GM18909 (cell line): ENCODE results near the gene ARAP1.

ENCODE experiments used
- ATAC-seq: cut with Tn5 transposase; IDR thresholded peaks from one replicate; pipeline ENCODE4 v1.9.1; 2021; ENCODE audit warnings: mild to moderate bottlenecking; ENCODE audit not compliant: unreplicated experiment, poor library complexity

Gene ARAP1

DNA sequence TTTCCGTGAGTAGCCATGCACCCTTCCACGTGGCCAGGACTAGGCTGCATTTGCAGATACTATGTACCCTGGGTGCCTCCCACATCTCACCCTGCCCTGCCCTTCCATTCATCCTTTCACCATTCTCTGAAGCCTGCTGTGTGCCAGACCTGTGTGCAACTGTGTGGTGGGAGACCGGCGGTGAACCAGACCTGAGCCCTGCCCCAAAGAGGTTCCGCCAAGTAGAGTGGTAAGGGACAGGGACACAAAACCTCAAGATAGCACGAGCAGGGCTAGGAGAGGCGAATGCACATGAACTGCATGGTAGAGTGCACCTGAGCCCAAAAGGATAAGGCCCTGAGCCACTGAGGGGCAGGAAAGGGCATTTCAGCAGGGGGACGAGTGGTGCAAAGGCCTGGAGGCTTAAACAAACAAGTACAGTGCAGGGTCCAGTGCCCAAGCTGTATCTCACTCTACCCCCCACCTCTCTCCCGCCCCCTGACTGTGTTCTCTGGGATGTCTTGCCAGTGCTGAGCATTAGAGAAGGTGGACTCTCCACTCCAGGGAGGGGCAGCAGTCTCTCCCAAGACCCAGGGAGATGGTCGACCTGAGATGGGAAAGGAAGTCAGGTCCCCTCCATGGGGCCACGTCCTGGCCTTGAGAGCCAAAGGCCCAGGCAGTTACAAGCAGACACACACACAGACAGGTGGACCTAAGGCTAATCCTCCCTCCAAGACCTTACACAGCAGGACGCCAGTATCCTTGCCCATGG, 14.1 kb upstream of the ARAP1 start:
- ATAC-seq = no peak

DNA sequence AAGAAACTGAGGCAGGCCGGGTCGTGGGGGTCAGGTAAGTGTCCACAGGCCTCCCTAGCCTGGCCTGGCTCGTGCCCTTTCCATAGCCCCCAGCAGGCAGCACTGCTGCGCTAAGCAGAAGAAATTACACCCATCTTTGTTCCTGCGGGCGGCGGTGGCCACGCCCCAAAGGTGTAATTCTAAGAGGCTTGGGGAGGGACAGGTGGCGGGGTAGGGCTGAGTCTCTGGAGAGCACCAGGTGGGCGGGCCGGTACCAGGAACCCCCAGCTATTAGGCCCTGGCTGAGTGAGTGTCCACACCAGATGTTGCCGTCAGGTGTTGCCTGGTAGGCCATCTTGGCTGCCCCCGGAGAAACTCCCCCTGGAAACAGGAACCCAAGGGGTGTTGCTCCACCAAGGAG, 12.3 kb upstream of the ARAP1 start:
- no peak for ATAC-seq

DNA sequence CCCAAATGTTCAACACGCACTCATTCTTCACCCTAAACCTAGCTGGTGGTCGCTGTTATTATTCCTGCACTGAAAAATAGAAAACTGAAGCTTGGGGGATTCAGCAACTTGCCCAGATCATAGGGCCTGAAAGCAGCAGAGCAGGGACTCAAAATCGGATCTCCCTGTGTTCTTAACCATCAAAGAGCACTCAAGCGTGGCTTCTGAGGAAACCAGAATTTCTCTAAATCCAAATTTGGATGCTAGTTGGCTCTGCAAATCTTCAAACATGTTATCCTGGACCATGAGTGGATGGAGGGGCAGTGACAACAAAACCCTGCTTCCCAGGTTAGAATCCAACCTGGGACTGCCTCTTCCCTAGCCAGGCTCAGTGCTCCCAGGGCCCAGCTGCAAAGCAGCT, 11.6 kb upstream of the ARAP1 start:
- no peak for ATAC-seq

DNA sequence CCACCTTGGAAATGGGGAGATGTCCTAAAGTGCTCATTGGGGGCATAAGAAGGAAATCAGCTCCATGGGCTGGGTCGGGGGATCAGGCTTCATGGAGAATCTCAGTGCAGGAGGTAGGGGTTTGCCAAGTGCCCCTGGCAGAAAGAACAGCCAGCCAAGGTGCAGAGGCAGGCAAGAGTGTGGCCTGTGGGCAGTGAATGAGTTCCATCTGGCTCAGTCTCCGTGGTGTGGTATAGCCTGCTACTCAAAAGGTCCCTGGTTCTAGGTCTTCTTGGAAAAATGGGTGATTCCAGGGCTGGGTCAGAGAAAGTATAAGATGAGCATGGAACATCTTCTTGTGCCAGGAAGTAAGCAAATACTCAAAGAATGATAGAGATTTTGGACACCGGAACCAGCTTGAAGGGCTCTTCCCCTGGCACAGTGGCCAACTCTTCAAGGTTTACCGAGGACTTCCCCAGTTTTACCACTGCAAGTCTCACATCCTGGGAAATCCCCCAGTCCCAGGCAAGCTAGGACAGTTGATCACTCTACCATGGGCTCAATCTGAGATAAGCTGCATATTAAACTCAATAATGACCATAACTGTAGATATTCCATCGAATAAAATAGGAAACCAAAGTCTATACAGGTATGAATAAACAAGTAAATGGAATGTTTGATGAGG, 10.6 kb upstream of the ARAP1 start:
- no peak for ATAC-seq

DNA sequence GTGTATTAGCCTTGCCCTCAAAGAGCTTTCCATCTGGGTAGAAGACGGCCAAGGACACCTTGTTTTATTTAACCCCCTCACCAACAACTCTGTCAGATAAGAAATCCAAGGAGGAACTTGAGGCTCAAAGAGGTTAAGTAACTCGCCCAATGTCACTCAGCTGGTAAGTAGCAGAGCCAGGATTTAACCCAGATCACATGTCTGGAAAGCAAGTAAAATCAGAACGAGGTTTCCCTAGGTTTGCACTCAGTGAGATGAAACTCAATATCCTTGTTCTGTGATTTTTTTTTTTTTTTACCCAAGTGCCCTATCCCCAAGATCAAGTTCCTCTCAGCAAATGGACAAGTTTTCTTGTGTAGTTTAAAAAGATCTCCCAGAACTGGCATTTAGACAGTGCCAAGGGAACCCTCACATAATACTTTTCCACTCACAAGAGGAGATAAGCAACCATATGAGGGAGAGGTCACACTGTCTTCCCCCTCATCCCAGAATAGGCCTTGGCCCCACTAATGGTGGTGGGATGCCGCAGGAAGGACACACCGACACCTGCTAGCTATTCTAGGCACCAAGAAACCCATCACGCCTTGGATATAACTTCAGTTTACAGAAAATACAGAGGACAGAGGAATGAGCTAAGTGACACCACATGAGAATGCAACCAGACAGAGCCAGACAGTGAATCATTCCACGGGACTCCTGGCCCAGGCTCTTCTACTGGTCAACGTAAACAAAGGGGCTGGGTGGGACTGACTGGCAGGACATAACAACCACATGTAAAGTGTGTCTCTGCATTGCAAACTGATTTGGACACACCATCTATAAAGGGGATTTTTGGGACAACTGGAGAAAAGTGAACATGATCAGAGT, 8.6 kb upstream of the ARAP1 start:
- ATAC-seq = no peak

DNA sequence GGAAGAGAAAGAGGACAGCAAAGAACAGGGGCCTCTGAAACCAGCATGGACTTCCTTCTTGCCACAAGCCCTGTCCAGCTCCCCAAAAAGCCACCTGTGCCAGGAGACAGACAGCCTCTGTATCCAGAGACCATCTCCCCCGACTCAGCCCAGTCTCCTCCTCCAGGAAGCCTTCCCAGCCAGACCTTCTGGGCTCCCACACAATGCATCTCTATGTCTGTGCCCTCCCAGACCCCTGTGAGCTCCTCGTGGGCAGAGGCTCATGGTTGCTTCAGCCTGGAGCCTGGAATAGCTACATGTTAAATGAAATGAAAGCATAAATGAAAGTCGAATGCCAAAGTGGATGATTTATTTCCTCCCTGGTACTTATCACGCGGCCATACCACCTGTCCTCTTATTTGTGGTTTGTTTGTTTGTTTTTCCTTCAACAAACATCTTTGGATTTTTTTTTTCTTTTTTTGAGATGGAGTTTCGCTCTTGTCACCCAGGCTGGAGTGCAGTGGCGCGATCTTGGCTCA, 7.3 kb upstream of the ARAP1 start:
- no peak for ATAC-seq

DNA sequence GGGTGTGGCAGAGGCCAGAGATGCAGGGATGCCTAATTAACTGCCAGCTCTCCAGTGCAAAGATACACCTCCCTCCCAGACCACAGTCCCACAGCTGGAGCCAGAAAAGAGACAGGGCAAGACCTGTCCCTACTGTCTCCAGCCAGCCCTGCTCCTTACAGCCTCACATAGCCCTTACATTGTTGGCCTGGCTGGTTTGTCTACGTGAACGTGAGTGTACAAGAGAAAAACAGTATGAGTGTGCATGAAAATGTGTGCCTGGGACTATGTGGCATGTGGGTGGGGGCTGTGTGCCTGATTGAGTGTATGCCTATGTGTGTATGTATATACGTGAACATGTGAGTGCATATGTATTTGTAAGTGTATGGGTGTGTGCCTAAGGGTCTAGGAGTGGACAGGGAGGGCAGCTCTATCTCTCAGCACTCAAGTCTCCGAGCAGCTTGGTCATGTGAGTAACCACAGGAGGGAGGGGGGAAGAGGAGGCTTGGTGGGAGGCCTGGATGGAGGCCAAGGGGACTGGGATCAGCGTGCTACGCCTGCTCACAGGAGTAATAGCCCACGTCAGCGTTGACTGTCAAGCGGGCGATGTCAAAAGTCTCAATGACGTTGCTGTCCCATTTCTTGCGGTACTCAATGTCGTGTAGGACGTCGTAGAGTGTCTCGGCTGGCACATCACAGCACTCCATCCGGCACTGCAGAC, 6.6 kb upstream of the ARAP1 start:
- ATAC-seq = no peak

DNA sequence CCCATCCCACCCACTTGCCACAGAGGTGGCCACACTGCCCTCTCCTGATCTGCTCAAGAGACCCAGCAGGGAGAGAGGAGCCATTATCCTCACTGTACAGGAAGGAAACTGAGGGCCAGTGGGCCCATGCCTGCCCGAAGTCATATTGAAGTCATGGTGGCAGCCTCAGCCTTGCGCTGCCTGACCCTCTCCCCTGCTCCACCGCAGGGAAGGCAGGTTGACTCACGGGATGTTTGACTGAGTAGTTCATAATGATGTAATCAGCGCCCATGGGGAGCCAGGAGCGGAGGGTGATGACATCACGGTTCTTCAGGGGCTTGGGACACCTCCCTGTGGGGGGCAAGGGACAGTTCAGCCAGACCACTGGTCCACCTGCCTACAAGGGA, 6.1 kb upstream of the ARAP1 start:
- ATAC-seq = no peak

DNA sequence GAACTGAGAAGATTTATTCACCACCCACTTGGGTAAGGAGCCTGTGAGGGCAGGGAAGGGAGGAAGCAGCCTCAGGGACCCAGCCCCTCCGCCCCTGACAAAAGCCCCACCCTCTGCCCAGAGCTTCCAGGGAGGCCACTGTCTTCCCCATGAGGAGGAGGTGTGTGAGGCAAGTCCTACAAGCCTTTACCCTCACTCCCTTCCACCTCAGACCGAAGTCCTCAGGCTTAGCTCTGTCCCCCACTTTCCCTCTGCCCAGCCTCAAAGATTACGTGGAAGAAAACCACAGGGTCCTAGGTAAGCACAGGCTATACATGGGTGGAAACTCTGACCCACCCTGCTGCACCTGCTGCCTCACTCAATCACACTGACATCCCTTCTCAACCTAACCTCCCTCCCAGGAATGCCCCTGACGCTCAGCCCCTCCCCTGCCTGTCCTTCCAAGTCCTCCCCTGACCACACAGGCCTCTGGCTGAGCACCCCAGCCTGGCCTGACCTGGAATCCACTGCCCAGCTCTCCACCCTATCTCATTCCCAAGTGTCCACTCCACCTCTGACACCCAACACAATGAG, 3.6 kb upstream of the ARAP1 start:
- no peak for ATAC-seq

DNA sequence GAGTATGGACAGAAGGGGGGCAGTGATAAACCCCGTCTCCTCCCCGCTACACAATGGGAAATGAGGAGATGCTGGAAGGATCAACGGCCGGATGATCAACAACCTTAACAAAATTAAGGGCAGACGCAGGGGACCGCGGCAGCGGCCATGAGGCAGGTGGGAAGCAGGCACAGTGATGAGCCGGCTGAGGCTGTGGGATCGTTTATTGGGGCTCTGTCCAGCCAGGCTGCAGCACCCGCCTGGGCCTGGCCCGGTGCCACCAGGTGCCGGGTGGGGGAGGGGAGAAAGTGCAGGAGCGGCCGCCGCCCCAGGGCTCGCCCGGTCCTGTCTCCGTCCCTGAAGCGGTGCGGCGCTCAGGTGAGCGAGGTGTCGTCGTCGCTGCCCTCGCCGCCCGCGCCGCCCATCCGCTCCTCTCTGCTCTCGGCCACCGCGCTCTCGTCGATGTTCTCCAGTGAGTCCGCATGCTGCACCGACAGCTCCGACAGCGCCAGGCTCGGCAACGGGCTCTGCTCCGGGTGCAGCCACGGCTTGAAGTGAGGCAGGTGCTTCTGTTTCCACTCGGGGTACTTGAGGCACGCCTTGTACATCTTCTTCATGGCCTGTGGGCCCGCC, 2.4 kb upstream of the ARAP1 start:
- no peak for ATAC-seq

DNA sequence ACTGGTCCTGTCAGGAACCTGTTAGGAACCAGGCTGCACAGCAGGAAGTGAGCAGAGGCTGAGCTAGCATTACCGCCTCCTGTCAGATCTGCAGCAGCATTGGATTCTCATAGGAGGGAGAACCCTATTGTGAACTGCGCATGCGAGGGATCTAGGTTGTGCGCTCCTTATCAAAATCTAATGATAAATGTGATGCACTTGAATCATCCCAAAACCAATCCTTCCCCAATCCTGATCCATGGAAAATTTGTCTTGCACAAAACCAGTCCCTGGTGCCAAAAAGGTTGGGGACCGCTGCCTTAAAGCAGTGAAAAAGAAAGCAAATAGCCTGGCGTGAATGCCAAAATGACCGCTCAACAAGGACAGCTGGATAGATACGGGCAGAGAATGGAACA, 1.9 kb upstream of the ARAP1 start:
- no peak for ATAC-seq

DNA sequence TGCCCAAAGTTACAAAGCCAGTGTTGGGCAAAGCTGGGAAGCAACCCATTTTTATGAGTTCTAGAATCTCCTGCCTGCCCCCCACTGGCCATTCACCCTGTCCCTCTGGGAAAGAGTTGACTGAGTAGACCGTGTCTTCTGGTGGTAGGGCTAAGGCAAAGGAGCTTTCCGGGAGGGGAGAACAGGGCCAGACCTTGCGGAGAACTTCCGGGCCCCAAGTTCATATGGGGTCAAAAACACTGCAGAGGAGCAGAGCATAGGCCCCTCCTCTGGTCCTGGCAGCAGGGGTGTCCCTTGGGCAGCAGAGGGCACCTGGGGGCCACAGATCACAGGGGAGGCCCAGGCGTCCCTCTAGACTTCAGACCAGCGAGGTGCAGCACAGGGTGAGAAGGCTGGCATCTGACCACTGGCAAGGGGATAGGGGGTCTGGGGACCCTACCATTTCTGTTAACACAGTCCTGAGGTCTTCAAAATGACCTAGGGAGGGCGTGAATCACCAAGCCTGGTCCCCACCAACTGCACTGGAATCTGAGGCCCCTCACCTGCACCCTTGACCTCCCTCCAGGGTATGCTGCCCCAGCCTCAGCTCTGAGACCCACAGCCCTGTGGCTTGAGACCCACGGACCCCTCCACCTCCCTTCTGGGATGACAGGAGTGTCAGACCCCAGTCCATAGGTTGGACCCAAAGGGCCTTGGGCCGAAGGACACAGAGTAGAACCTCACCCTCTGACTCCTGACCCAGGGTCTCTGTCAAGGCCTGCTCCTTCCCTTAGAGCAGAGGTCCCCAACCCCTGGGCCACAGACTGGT, 1.3 kb upstream of the ARAP1 start:
- no peak for ATAC-seq

DNA sequence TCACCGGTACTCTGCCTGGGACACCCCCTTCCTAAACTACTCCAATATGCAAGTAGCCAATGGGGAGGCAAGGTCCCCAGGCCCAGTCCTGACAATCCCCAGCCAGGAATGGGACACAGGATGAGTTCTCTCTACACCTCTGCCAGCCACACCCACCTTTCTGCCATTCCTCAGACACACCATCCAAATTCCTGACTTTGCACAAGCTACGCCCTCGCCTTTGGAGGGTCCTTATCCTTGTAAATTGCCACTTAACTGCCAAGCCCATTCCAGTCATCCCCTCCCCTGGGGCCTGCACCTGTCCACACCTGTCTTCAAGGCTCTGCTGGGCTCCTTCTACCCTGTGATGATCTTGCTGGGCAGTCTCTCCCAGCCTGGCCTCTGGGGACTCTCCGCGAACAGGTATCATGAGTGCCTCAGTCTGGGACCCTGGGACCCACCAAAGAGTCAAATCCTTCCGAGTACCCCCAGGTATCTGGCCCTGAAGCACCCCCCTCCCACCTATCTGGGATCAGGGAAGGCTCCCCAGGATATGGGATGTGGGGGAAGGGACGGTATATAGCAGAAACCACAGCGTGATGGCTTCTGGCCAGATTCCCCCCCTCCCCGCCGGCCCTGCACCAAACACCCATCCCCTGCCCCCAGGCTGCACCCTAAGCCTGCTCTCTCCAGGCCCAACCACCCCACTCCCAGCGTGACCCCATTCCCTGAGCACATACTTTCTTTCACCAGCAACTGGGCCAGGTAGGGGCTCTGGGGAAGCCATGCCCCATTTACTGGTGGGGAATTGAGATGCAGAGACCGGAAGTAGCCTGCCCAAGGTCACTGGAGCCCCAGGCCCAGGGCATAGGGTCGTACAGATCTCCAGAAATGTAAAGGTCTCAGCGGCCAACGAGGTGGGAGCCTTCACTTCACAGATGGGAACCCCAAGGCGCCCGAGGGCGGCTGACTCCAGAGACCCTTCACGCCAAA, 806 bp downstream of the ARAP1 start:
- ATAC-seq = no peak

DNA sequence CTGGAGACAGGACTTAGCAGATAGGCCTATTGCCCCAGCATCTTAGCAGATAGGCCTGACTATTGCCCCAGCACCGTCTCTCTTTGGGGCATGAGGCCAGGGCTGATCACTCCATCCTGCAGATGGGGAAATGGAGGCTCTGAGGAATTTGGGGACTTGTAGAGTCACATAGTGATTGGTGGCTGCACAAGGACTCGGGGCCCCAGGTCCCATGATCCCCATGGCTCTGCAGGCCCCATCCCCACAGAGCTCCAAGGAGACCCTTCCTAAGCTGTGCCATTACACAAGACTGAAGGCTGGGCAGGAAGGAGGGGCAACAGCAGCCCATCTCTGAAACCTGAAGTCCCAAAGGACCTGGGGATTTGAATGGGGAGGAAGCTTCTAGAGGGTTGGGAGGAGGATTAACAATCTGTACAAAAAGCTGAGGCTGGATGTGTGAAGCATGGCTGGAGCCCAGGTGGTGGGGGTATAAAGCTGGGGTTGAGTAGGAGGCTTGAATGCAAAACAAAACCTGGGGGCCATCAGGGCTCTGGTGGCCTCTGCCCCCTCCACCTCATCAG, 1.6 kb downstream of the ARAP1 start:
- ATAC-seq = no peak

DNA sequence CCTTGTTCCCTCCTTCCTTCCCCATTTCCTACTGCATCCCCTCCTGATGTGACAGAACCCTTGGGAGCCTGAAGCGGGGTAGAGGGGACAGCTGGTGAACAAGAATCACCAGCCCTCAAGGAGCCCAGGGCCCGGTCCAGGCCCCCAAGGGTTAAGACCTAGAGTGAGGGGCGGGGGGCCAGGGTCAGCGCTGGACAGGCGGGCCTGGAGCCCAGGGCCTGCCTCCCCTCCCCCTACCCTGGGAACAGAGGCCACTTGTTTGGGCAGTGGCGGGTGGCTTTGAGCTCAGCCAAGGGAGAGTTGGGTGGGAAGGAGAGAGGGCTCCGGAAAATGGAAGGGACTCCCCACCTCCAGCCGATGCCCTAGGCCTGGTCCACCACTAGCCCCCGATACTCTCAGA, 2.1 kb downstream of the ARAP1 start:
- ATAC-seq = no peak

DNA sequence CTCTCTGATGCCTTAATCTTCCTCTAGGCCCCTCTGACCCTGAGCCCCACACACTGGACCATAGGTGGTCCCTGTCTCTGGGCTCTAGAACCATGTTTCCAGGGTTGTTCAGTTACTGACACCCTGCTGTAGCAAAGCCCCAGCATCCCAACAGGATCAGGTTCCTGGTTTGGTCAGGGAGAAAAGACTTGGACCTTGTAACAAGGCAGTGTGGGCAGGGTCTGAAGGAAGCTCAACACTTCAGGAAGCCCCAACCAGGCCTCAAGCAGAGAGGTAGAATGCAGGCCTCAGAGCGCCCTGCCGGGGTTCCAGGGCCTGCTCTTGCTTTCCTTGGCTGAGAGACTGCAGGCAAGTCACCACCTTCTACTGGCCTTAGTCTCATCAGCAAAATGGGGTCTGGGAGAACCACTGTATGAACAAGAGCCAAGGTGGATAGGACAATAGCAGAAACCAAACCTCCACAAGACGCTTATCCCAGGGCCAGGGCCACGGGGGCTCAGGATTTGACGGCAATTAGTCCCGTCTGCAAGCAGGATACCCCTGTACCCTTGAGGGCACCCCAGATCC, 4.8 kb downstream of the ARAP1 start:
- ATAC-seq = no peak

DNA sequence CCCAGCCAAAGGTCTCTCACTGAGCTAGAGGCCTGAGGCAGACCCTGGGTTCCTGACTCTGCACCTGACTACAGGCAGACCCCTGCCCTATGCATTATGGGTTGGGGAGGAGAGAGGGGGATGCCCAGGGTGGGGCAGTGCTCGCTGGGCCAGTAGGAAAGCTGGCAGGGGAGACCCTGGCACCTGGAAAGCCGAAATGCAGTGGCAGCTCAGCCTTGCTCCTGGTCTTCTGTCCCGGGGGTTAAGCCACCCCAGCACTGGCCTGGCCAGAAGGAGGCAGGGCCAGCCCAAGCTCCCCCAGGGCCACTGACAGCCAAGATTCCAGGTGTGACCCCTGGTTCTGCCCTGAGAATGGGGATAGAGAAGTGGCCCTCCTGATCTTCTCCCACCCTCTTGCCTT, 5.4 kb downstream of the ARAP1 start:
- ATAC-seq = no peak
